GM10847 (cell line): ENCODE results near the gene ALDOC.

Experiments used
- POLR2A ChIP-seq: IDR thresholded peaks from 2 replicates; pipeline ENCODE4 v1.6.1; 2011; ENCODE audit not compliant: insufficient read length; ENCODE audit errors: extremely low read depth

Gene ALDOC

GRCh38 chr17:28530926-28531325 lies 45.8 kb downstream of the ALDOC start:
- no peak for TF ChIP-seq POLR2A

GRCh38 chr17:28530250-28530649 lies 46.4 kb downstream of the ALDOC start:
- TF ChIP-seq POLR2A: no peak

- no peak for TF ChIP-seq POLR2A
Measured at GRCh38 chr17:28529013-28529400, 47.7 kb downstream of the ALDOC start.

GRCh38 chr17:28528327-28529012 lies 48.2 kb downstream of the ALDOC start:
- no peak for TF ChIP-seq POLR2A

GRCh38 chr17:28527859-28528258 lies 48.8 kb downstream of the ALDOC start:
- no peak for TF ChIP-seq POLR2A

GRCh38 chr17:28527181-28527681 lies 49.5 kb downstream of the ALDOC start:
- no peak for TF ChIP-seq POLR2A

GRCh38 chr17:28526381-28526780 lies 50.3 kb downstream of the ALDOC start:
- TF ChIP-seq POLR2A: no peak

GRCh38 chr17:28524476-28525424 lies 51.9 kb downstream of the ALDOC start:
- no peak for TF ChIP-seq POLR2A

- no peak for TF ChIP-seq POLR2A
Measured at GRCh38 chr17:28523876-28524275, 52.8 kb downstream of the ALDOC start.

GRCh38 chr17:28523186-28523585 lies 53.5 kb downstream of the ALDOC start:
- no peak for TF ChIP-seq POLR2A
